ENCODE results near the gene CLEC12A.
"Not testable (repeated sequence)": the region's sequence is repeated elsewhere in the genome, so short reads cannot be mapped to it uniquely, and the experiment has no call there.

Gene CLEC12A

GRCh38 chr12:9971181-9971580 lies at the start of gene CLEC12A:
CLEC12A (plus strand) TSS chr12:9971409; CDS start chr12:9971597, 188 bp downstream.
- no peak for DNase-seq
- no peak for ATAC-seq

- ATAC-seq (no peak), DNase-seq (no peak)
Observed at GRCh38 chr12:9922429-9922828, 48.8 kb upstream of the CLEC12A start.

- no peak for DNase-seq
- ATAC-seq: peak; percentile 61
Observed at GRCh38 chr12:9925705-9926393, 45.4 kb upstream of the CLEC12A start.

- DNase-seq (no peak), ATAC-seq (no peak)
Observed at GRCh38 chr12:9926876-9927275, 44.3 kb upstream of the CLEC12A start.

- ATAC-seq (peak; percentile 43), DNase-seq (no peak)
Observed at GRCh38 chr12:9928607-9929006, 42.6 kb upstream of the CLEC12A start.

- ATAC-seq: no peak
- no peak for DNase-seq
Observed at GRCh38 chr12:9931245-9931644, 40.0 kb upstream of the CLEC12A start.

- no peak for DNase-seq
- no peak for ATAC-seq
Observed at GRCh38 chr12:9932270-9932669, 38.9 kb upstream of the CLEC12A start, which contains the start of gene CLEC2A. CLEC2A (minus strand) TSS chr12:9932370; CDS start chr12:9932329, 41 bp downstream.

GRCh38 chr12:9933958-9934357 lies 37.3 kb upstream of the CLEC12A start:
- ATAC-seq (no peak), DNase-seq (no peak)

- no peak for ATAC-seq
Observed at GRCh38 chr12:9935026-9935425, 36.2 kb upstream of the CLEC12A start.

GRCh38 chr12:9936591-9936990 lies 34.6 kb upstream of the CLEC12A start:
- DNase-seq (no peak), ATAC-seq (no peak)

More at GRCh38 chr12:9935026-9935425, 36.2 kb upstream of the CLEC12A start:
- no peak for DNase-seq

GRCh38 chr12:9940375-9940774 lies 30.8 kb upstream of the CLEC12A start:
- DNase-seq (no peak), ATAC-seq (no peak)

GRCh38 chr12:9941838-9942237 lies 29.4 kb upstream of the CLEC12A start:
- ATAC-seq (no peak), DNase-seq (no peak)

GRCh38 chr12:9943240-9943639 lies 28.0 kb upstream of the CLEC12A start:
- peak; percentile 61 for ATAC-seq
- DNase-seq: peak; percentile 16

- DNase-seq (no peak), ATAC-seq (no peak)
Observed at GRCh38 chr12:9944391-9944790, 26.8 kb upstream of the CLEC12A start.

- ATAC-seq: no peak
- no peak for DNase-seq
Observed at GRCh38 chr12:9947674-9948073, 23.5 kb upstream of the CLEC12A start.

- ATAC-seq: peak; percentile 85
- DNase-seq: no peak
Observed at GRCh38 chr12:9948606-9949296, 22.5 kb upstream of the CLEC12A start.

- peak; percentile 61 for ATAC-seq
- DNase-seq: peak; percentile 19
Observed at GRCh38 chr12:9951026-9951675, 20.1 kb upstream of the CLEC12A start.

- DNase-seq, ATAC-seq: not testable (repeated sequence)
Observed at GRCh38 chr12:9952954-9953729, 18.1 kb upstream of the CLEC12A start.

GRCh38 chr12:9957834-9958233 lies 13.4 kb upstream of the CLEC12A start:
- no peak for ATAC-seq
- DNase-seq: no peak

GRCh38 chr12:9960590-9960989 lies 10.6 kb upstream of the CLEC12A start:
- no peak for DNase-seq
- ATAC-seq: no peak

GRCh38 chr12:9961106-9961505 lies 10.1 kb upstream of the CLEC12A start:
- no peak for ATAC-seq
- no peak for DNase-seq

- ATAC-seq: no peak
- no peak for DNase-seq
Observed at GRCh38 chr12:9961901-9962300, 9.3 kb upstream of the CLEC12A start.
